Chondrocyte (in vitro differentiated cells): Measurements from ENCODE around the gene PARD3B. TPM values are rescaled to one million over a fixed set of nuclear protein-coding genes. Genes with fewer than 3 reads are reported as not detected.

ENCODE experiments used
- DNase-seq: peaks from one replicate; pipeline ENCODE4 v3.0.0; 2021; ENCODE audit warnings: mixed read lengths, low spot score
- H3K27ac Mint-ChIP-seq: one replicate; pipeline ENCODE4 v1.8.0; 2021; ENCODE audit warnings: mild to moderate bottlenecking, moderate library complexity, mixed read lengths; ENCODE audit not compliant: unreplicated experiment
- H3K27me3 Mint-ChIP-seq: 2 replicates; pipeline ENCODE4 v1.8.0; 2021; ENCODE audit warnings: low read depth, mixed read lengths
- H3K36me3 Mint-ChIP-seq: 2 replicates; pipeline ENCODE4 v1.8.0; 2021; ENCODE audit warnings: low read depth, mixed read lengths
- H3K4me1 Mint-ChIP-seq: 2 replicates; pipeline ENCODE4 v1.8.0; 2021; ENCODE audit warnings: low read depth, mild to moderate bottlenecking, mixed read lengths
- H3K4me3 Mint-ChIP-seq: one replicate; pipeline ENCODE4 v1.8.0; 2021; ENCODE audit warnings: mild to moderate bottlenecking, moderate library complexity, mixed read lengths; ENCODE audit not compliant: unreplicated experiment
- H3K9me3 Mint-ChIP-seq: 2 replicates; pipeline ENCODE4 v1.8.0; 2021; ENCODE audit warnings: low read depth, mixed read lengths
- total RNA-seq: library from RNA; stranded (reverse); gene quantifications from 3 replicates; pipeline ENCODE4 v1.2.1, GENCODE V29; 2021
- TF ChIP-seq, protein P1 (sequence below): fragments of 200-600 bp; sonication (generic); IDR thresholded peaks from 2 replicates; pipeline ENCODE4 v1.5.0; 2021; ENCODE audit warnings: antibody characterized with exemption, mild to moderate bottlenecking, moderate library complexity

The PARD3B gene
- total RNA-seq, 1 donor from 2014 or later = 24.9 TPM

GRCh38 chr2:205377324-205377723, 832.0 kb downstream of the PARD3B start:
- peaks cover 2% of the 10 kb centered on the region for H3K4me1 Mint-ChIP-seq
- H3K27ac Mint-ChIP-seq = no peak overlapping the region
- no peaks in the 10 kb centered on the region for H3K9me3 Mint-ChIP-seq
- no peak for DNase-seq
- H3K27me3 Mint-ChIP-seq = no peaks in the 10 kb centered on the region
- no peaks in the 10 kb centered on the region for H3K36me3 Mint-ChIP-seq
- H3K4me3 Mint-ChIP-seq = no peak overlapping the region
- TF ChIP-seq, protein P1, sequence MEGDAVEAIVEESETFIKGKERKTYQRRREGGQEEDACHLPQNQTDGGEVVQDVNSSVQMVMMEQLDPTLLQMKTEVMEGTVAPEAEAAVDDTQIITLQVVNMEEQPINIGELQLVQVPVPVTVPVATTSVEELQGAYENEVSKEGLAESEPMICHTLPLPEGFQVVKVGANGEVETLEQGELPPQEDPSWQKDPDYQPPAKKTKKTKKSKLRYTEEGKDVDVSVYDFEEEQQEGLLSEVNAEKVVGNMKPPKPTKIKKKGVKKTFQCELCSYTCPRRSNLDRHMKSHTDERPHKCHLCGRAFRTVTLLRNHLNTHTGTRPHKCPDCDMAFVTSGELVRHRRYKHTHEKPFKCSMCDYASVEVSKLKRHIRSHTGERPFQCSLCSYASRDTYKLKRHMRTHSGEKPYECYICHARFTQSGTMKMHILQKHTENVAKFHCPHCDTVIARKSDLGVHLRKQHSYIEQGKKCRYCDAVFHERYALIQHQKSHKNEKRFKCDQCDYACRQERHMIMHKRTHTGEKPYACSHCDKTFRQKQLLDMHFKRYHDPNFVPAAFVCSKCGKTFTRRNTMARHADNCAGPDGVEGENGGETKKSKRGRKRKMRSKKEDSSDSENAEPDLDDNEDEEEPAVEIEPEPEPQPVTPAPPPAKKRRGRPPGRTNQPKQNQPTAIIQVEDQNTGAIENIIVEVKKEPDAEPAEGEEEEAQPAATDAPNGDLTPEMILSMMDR = no peak

- peaks cover 28% of the 10 kb centered on the region for H3K4me1 Mint-ChIP-seq
- no peaks in the 10 kb centered on the region for H3K9me3 Mint-ChIP-seq
- no peaks in the 10 kb centered on the region for H3K27me3 Mint-ChIP-seq
- TF ChIP-seq, protein P1 = no peak
- no peak overlapping the region for H3K4me3 Mint-ChIP-seq
- DNase-seq = no peak
- no peaks in the 10 kb centered on the region for H3K36me3 Mint-ChIP-seq
- H3K27ac Mint-ChIP-seq = no peak overlapping the region
Measured at GRCh38 chr2:205383601-205384000, 838.3 kb downstream of the PARD3B start.

- Mint-ChIP-seq H3K27ac (no peak overlapping the region), H3K9me3 (no peaks in the 10 kb centered on the region), H3K4me1 (peaks cover 28% of the 10 kb centered on the region), H3K4me3 (no peak overlapping the region), H3K36me3 (no peaks in the 10 kb centered on the region), H3K27me3 (no peaks in the 10 kb centered on the region)
- DNase-seq = no peak
- TF ChIP-seq, protein P1 = no peak
Measured at GRCh38 chr2:205386109-205386508, 840.8 kb downstream of the PARD3B start.

GRCh38 chr2:205387350-205388055, 842.2 kb downstream of the PARD3B start:
- H3K27me3 Mint-ChIP-seq = no peaks in the 10 kb centered on the region
- TF ChIP-seq, protein P1 = no peak
- no peaks in the 10 kb centered on the region for H3K36me3 Mint-ChIP-seq
- H3K27ac Mint-ChIP-seq = no peak overlapping the region
- no peak for DNase-seq
- peaks cover 26% of the 10 kb centered on the region for H3K4me1 Mint-ChIP-seq
- no peak overlapping the region for H3K4me3 Mint-ChIP-seq
- H3K9me3 Mint-ChIP-seq = no peaks in the 10 kb centered on the region

DNA sequence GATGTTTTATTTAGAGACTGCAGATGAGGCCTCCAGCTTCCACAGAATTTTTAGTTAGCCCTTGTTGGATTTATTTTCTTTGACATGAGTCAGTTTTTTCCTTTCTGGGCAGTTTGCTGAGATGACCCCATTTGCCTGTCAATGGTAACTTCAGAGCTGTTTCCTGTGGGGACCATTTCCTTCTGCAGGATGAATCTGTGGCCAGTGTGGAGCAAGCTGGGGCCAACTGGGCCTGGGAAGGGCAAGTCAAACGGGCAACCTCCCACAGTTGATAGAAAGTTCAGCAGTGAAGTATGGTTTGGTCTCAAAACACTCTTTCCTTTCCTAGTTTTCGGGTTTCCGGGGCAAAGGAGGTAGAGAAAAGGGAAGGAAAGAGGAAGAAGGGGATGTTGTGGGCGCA, 845.6 kb downstream of the PARD3B start:
- Mint-ChIP-seq H3K27ac (no peak overlapping the region), H3K4me3 (no peak overlapping the region), H3K4me1 (peaks cover 18% of the 10 kb centered on the region), H3K36me3 (no peaks in the 10 kb centered on the region), H3K9me3 (no peaks in the 10 kb centered on the region), H3K27me3 (no peaks in the 10 kb centered on the region)
- no peak for DNase-seq
- TF ChIP-seq, protein P1 = no peak
